NOMO-1 (cell line): ENCODE data around the gene RAP1GAP2.
"Not testable (repeated sequence)": the region's sequence is repeated elsewhere in the genome, so short reads cannot be mapped to it uniquely, and the experiment has no call there.

ENCODE experiments used
- DNase-seq, 2 experiments: peaks; one replicate each; lab custom pipeline; 2025; ENCODE audit not compliant: unreplicated experiment in 2 of 2; lab: John Stamatoyannopoulos, UW

RAP1GAP2 gene

DNA sequence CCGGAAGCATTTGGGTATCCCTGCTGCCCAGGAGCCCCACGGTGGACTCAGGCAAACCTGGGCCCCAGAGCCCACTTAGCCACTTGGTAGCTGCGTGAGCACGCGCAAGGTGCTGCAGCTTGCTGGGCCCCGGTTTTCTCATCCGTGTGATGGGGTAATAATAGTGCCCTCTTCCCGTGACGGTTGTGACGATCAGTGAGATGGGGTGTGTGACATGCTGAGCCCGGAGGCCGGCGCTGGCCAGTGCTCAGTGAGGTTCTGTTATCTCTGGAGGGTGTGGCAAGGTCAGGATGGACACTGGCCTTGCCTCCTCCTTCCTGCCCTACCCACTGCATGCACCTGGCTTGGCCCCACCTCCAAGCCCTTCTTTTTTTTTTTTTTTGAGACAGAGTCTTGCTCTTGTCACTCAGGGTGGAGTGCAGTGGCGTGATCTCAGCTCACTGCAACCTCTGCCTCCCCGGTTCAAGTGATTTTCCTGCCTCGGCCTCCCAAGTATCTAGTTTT, 82.6 kb downstream of the RAP1GAP2 start:
- DNase-seq: no peak

DNA sequence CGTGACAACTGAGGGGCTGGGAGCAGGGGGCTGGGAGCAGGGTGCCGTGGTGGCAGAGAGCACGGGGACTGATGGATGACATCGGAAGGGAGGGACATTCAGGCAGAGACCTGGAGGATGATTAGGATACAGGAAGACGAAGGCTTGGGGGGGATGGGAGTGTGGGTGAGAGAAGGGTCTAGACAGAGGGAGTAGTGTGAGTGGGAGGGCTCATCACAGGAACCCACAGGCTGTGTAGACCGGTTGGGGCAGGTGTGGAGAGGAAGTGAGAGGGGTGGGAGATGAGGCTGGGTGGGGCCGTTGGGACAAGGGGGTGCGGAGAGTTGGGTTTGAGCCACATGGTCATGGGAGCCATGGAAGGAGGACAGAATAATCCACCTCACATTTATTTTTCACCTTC, 83.8 kb downstream of the RAP1GAP2 start:
- DNase-seq: no peak

DNA sequence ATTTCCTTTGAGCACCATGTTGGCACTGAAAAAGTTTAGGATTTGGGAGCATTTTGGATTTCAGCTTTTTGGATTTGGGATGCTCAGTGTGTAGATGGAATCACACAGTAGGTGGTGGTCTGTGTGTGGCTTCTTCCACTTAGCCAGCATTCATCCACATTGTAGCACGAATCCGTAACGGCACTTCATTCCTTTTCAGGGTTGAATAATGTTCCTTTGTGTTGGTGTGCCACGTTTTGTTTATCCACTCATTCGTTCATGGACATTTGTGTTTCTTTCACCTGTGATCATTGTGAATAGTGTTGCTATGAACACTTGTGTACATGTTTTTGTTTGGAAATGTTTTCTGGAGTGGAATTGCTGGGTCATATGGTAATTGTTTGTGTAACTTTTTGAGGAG, 85.1 kb downstream of the RAP1GAP2 start:
- no peak for DNase-seq

DNA sequence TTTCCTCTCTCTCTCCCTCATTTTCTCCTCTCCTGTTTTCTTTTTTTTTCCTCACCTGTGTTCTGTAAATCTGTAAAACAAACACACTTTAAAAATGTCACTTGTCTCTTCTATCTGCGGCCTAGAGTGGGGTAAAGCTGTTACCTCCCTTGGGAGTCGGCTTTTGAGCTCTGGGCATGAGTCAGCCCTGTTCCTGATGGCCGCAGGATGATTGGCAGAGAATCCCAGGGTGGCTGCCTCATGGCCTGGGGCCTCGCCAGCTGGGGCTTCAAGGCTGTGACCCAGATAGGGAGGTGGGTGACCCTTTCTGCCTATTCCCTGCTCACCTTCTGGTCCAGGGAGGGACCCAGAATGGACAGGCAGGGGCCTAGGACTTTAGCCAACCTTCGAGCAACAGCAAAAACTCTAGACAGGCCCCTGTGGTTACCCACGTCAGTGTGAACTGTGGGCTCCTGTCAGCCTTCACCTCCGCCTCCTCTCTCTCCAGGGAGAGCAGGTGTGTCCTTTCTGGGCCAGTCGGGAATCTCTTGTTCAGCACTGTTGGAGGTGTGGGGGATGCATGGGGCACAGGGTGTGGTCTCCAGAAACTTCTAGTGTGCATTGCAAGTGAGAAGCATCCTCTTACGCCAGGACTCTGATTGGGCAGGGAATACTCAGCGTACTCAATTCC, 87.4 kb downstream of the RAP1GAP2 start:
- DNase-seq: no peak

DNA sequence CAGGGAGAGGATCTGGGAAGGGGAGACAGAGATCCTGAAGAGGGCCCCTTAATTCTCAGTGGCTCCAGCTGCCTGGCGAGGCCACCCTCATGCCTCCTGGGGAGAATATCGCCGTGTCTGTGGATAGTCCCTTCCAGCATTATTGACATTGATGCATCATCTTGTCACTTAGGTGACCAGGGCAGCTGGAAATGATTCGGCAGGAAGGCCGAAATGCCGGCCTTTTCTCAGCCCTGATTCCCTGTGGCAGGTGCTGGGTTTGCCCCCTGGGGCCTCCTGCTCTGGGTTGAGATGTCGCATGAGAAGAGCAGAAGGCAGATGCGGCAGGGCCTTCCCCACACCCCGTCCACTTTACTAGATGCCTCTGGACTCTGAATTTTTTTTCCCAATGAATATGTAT, 89.5 kb downstream of the RAP1GAP2 start:
- no peak for DNase-seq

DNA sequence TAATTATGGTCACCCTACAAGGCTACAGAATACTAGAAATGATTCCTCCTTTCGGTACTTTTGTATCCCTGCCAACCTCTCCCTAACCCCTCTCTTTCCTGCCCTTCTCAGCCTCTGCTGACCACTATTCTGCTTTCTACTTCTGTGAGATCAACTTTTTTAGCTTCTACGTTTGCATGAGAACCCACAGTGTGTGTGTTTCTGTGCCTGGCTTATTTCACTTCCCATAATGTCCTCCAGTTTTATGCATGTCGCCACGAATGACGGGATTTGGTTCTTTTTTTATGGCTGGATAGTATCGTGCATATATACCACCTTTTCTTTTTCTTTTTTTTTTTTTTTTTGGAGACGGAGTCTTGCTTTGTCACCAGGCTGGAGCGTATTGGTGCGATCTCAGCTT, 92.1 kb downstream of the RAP1GAP2 start:
- no peak for DNase-seq

DNA sequence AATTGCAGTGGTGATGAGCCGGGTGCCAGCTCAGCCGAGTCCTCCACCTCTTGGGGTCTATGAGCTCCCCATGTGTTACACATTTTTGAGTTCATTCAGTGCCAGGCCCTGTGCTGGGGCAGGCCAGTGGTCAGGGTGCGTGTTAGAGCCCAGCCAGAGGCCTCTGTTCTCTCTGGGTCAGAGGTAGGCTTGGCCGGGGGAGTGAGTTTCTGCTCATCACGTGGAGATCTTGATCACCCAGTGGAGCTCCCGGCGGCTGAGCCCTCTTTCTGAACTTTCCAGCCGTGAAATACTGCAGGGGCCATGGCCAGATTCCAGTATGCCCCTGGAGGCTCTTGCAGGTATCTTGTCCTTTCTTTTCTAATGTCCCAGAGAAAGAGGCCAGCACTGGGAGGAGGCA, 93.0 kb downstream of the RAP1GAP2 start:
- no peak for DNase-seq

DNA sequence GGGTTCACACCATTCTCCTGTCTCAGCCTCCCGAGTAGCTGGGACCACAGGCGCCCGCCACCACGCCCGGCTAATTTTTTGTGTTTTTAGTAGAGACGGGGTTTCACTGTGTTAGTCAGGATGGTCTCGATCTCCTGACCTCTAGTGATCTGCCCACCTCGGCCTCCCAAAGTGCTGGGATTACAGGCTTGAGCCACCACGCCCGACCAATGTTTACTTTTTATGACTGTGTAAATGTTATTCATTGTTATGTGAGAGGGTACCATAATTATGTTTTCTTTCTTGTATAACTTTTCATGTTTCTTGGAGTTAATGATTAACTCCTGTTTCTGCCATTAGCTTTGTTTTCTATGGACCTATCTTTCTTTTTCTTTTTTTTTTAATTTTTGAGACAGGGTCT, 94.5 kb downstream of the RAP1GAP2 start:
- DNase-seq: not testable (repeated sequence)

DNA sequence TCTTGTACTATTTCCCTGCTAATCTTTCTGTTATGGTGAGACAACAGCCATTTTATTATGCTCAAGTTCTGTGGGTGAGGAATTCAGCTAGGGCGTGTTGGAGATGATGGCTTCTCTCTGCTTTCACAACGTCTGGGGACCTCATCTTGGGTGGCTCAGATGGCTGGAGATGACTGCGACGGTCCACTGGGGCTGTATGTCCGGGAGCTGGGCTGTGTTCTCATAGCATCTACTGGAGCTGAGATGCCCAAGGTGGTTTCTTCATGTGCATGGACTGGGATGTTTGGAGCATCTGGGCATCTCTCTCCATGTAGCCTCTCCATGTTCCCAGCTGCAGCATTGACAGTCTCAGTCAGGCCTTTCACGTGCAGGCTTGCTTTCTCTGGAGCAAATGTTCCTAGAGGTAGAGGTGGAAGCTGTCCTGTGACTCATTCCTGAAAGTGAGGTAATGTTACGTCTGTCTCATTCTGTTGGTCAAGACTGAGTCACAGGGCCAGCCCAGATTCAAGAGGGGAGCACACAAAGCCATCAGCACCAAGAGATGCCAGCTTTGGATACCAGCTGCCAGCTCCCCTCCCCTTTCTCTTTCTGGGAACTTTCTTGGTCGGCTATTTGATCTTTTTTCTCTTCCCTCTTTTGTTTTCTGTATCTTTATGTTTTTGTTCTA, 96.2 kb downstream of the RAP1GAP2 start:
- peak in 1 of 2 experiments; percentile 9 for DNase-seq

DNA sequence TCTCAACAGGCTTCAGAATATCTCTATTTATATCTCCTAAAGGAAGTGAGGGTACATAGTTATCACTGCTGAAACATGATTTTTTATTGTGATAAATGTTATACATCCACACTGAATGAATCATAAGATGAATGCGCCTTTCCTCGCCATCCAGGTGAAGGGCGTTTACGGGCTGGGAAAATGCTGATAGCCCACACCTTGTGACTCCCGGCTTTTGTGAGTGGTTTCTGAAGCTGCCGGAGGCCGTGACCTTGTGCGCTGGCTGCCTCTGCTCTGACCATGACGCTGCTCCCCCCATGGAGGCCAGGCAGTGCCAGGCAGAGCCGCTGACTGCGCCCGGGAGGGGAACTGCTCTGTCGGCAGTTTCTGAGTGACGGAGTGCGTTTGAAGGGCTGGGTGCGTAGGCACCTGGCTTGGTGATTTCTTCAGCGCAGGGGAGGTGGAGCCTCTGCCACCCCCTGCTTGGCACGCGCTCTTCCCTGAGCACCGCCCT, 97.2 kb downstream of the RAP1GAP2 start:
- no peak for DNase-seq

DNA sequence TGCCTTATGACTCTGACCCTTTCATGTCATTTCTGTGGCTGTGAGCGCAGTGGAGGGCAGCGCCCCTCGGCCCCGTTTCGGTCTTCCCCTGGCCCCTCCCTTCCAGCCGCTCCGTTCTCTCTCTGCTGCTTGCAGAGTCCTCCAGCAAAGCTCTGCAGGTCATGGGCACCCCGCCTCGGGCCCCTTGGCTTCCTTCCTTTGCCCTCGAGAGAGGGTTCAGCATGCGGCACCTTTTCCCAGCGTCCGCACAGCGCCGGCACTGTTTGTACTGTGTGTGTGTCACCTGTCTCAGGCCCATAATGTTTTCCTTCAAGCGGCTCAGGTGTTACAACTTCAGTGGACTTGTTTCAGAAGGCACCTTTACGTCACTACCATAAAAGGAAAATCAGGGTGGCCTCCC, 98.5 kb downstream of the RAP1GAP2 start:
- no peak for DNase-seq

DNA sequence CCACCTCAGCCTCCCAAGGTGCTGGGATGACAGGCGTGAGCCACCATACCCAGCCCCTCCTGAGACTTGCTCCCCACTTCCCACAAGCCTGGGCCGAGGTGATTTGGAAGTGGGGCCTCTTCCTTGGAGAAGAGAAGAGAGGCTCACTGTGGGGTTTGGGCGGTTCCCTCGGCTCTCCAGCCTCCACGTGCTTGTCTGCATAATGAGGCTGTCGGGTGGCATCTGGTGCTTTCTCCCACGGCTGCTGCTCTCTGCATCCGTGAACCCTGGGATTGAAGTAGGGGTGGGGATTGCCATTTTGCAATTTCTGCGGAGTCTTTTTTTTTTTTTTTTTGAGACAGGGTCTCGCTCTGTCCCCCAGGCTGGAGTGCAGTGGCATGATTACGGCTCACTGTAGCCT, 101.4 kb downstream of the RAP1GAP2 start:
- no peak for DNase-seq

DNA sequence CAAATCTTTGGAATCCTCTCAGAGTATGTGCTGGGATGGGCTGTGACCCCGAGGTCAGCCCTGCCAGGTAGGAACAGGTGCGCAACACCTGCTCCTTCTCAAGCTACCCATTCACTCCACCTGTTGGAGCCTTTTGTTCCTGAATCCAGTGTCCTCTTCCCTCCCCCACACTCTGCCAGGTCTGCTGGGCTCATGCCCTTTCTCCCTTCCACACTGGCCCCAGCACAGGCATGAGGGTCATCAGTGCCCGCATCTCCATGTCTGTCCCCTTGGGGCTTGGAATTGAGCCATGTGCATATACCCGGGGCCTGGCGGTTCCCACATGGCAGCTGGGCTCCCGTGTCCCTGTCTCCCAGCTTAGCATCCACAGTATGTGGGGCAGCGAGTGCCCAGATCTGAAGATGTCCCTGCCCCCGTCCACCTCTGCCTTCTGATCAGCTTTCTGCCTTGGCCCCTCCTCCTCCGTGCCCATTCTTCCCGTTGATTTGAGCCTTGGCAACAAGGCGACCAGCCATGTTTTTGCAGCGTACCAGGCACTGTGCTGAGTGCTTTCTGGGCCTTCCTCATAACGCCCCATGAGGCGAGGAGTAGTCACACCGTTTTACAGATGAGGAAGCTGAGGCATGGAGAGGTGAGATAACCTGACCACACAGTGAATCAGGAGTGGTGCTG, 102.2 kb downstream of the RAP1GAP2 start:
- DNase-seq: no peak

DNA sequence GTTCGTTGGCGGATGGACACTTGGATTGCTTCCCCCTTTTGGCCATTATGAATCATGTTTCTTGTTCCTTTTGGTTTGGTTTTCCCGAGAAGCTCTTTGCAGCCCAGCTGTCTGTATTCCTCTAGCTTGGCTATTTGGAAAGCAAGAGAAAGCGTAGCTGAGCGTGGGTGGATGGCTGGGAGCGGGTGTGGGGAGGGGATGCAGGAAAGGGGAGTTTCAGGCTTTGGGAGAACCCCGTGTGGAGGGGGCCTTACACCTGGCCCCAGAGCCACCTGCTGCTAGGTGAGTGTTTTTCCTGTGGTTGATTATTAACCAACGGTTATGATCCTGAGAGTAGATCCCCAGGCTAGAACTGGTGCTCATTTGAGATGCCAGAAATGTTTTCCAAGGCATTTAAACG, 103.7 kb downstream of the RAP1GAP2 start:
- DNase-seq: no peak

DNA sequence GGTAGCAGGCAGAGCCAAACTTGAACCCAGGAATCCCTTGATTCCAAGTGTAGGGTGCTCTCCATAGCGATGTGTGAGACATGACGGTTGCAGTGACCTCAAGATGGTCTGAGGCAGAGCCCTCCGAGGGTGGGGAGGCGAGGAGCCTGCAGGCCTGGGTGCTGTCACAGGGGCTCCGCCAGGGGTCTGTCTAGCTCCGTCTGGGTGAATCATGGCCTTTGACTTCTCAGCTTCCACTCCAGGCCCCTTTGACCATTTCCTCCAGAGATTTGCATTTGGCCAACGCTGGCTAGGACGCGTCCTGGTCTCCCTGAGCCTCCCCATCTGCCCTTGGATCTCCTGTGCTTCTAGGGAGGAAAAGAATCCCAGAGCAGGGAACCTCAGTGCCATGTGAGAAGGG, 104.6 kb downstream of the RAP1GAP2 start:
- DNase-seq: no peak

DNA sequence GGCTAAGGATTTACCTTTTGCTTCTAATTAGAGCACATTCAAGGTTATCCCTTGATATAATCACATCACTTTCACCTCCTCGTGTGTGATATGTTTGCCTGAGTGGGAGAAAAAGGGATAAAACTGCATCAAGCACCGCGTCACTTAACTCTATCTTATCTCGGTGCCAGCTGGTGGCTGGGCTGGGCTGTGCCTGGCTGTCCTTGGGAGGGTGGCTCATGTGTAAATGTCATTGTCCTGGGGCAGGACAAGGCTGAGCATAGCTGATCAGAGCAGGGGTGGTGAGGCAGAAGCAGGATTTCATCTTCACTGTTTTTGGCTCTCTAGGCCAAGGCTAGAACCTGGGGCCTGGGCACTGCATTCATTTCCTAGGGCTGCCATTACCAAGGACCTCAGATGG, 105.3 kb downstream of the RAP1GAP2 start:
- no peak for DNase-seq

DNA sequence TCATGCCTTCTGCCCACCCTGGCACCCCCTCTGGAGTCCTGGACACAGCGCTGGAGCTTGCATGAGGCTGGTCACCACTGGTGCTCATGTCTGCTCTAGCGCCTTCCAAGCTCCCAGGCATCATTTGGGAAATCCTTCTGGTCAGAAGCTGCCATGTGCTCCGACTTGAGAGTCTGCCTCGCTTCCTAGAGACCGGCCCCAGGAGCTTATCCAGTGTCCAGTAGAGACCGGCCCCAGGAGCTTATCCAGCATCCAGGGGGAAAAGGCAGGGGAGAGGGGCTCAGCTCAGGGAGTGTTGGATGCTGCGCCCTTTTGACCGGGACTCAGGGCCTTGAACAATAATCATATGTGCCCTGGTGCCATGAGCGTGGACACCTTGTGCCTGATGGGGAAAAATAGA, 106.3 kb downstream of the RAP1GAP2 start:
- DNase-seq: no peak

DNA sequence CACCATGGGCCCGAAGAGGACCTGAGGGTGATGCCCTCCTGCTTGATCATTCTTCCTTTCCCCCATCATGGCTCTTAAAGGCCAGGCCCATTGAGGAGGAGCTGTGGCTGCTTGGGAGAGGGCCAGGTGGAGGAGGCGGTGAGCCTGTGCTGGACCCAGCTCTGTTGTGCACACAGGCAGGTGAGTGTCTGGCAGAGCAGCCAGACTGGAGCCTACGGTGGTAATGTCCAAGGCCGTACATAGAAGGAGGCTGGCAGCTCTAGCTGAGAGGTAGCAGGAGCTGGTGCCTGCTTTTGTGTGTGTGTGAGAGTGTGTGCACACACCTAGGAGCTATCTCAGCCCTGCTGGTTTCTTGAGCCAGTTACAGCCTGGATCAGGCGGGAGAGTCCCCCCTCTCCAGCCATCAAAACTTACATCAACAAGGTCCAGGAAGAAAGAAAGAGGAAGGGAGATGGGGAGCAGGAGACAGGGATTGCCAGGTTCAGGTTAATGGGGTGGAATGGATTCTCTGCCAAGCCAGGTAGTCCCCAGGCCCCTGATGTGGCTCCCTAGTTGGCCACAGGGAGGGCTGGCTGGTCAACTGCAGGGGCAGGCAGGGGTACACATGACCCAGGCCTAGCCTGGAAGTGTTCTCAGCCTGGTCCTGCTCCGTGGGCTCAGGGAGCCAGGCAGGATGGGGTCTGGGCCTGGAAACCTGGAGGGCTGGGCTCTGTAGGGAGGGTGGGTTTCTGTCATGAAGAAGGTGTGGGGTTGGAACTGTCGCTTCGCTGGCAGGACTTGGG, 107.1 kb downstream of the RAP1GAP2 start:
- no peak for DNase-seq

DNA sequence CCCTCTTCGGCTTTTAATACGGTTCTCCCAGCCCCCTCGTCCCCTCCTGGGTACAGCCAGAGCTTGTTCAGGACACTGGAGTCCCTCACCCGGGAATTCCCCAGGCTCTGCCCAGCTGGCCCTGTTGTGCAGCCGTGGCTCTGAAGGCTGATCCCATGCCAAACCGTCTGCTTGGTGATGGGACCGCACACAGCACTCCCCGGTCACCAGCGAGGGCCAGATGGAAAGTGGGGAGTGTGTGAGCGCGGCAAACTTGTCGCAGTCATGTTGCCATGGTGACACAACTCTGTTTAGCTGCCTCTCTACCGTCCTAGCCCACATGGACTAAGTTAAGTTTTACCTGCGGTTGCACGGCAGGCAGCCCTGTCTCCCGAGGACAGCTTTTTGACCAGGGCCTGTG, 107.9 kb downstream of the RAP1GAP2 start:
- DNase-seq: no peak

DNA sequence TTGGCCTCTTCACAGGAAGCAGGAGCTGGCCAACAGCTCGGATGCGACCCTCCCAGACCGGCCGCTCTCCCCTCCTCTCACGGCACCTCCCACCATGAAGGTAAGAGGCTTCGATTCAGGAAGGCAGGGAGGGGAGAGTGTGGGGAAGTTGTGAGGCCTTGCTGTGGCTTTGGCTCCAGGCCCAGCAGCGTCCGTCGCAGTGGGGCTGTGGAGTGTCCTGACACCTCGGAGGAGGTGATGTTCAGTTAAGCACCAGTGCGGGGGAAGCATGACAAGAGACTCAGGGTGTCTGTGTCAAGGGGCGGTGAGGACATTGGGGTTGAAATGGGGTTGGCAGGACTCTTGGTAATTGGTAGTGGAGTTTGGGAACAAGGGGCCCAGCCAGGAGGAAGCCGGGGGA, 109.0 kb downstream of the RAP1GAP2 start:
- no peak for DNase-seq
